ENCODE results near the gene CALHM1.
A peak's percentile ranks its signal among the peaks of the same experiment; 100 is the strongest.
"Not testable (repeated sequence)": the region's sequence is repeated elsewhere in the genome, so short reads cannot be mapped to it uniquely, and the experiment has no call there.

The CALHM1 gene

GRCh38 chr10:103427866-103428265 lies 30.8 kb downstream of the CALHM1 start:
- no peak for DNase-seq

GRCh38 chr10:103423748-103424147 lies 35.0 kb downstream of the CALHM1 start:
- DNase-seq = no peak

GRCh38 chr10:103419101-103419500 lies 39.6 kb downstream of the CALHM1 start:
- DNase-seq = no peak

- DNase-seq = no peak
These were observed 41.1 kb downstream of the CALHM1 start for GRCh38 chr10:103417601-103418000.

GRCh38 chr10:103417148-103417469 lies 41.6 kb downstream of the CALHM1 start:
- DNase-seq = not testable (repeated sequence)

GRCh38 chr10:103416436-103417147 lies 42.1 kb downstream of the CALHM1 start:
- DNase-seq = peak; percentile 25

GRCh38 chr10:103415581-103415980 lies 43.1 kb downstream of the CALHM1 start:
- DNase-seq = no peak

GRCh38 chr10:103413564-103413963 lies 45.1 kb downstream of the CALHM1 start:
- no peak for DNase-seq
